GM21723 (cell line): ENCODE measurements around the gene RPL10A.
"Not testable (repeated sequence)": the region's sequence is repeated elsewhere in the genome, so short reads cannot be mapped to it uniquely, and the experiment has no call there.

Experiments used
- ATAC-seq: cut with Tn5 transposase; IDR thresholded peaks from one replicate; pipeline ENCODE4 v1.9.1; 2021; ENCODE audit warnings: mild to moderate bottlenecking, moderate library complexity; ENCODE audit not compliant: unreplicated experiment

Gene RPL10A

DNA sequence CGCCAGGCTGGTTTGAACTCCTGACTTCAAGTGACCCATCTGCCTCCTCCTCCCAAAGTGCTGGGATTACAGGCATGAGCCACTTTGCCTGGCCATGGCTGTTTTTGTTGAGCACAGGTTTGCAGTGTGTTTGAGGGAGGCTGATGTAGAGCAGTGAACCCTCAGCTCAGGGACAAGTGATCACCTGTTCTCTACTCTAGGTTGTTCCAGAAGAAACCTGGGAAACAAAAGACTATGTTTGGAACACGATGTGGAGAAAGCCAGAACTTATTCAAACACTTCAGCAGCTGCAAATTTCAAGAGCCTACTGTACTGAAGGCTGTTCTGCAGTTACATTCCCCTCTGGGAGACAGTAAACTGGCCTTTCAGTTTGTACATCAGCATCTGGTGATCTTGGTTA lies 39.8 kb downstream of the RPL10A start:
- no peak for ATAC-seq

- ATAC-seq = no peak
Observed at GRCh38 chr6:35508542-35508941, 40.3 kb downstream of the RPL10A start.

- ATAC-seq = no peak
Observed at GRCh38 chr6:35510916-35511561, 42.8 kb downstream of the RPL10A start.

GRCh38 chr6:35511562-35511941 lies 43.4 kb downstream of the RPL10A start:
- ATAC-seq = no peak

- no peak for ATAC-seq
Observed at GRCh38 chr6:35512006-35512405, 43.8 kb downstream of the RPL10A start.

DNA sequence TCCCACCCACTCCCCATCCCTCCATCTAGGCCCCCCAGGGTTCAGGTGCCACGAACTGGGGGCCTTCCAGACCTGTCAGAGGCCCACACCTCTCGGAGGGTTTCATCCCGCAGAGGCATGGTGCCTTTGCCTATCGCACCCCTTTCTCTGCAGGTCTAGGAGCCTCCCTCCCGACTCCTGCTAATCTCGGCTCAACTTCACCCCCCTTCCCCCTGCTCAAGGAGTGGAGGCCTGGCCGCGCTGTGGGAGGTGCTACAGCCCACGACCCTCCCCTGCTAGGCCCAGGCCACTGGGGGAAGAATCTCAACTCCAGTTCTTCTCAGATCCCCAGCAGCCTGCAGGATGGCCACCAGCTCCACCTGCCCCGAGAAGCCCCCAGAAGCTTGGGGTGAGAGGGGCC lies 44.5 kb downstream of the RPL10A start, which contains the start of gene TULP1:
TULP1 (minus strand) TSS at position 157 of the 400 bp plus-strand sequence; CDS start at position 119, 38 bp downstream.
- ATAC-seq = no peak

- ATAC-seq = no peak
Observed at GRCh38 chr6:35514587-35514986, 46.4 kb downstream of the RPL10A start.

DNA sequence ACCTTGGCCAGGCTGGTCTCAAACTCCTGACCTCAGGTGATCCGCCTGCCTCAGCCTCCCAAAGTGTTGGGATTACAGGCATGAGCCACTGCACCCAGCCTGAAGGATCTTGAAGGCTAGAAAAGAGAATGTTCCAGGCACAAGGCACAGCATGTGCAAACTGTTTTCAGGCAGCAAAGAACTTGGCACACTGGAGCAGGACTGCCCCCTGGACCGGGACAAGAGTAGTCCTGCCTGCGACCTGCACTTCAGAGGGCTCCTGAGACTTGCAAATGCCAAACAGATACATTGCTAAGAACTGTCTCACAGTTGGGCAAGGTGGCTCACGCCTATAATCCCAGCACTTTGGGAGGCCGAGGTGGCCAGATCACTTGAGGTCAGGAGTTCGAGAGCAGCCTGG lies 47.7 kb downstream of the RPL10A start:
- ATAC-seq = not testable (repeated sequence)

- ATAC-seq = no peak
Observed at GRCh38 chr6:35516712-35517111, 48.5 kb downstream of the RPL10A start.

GRCh38 chr6:35517978-35518377 lies 49.8 kb downstream of the RPL10A start:
- ATAC-seq = not testable (repeated sequence)

- no peak for ATAC-seq
Observed at GRCh38 chr6:35518566-35519312, 50.5 kb downstream of the RPL10A start.

DNA sequence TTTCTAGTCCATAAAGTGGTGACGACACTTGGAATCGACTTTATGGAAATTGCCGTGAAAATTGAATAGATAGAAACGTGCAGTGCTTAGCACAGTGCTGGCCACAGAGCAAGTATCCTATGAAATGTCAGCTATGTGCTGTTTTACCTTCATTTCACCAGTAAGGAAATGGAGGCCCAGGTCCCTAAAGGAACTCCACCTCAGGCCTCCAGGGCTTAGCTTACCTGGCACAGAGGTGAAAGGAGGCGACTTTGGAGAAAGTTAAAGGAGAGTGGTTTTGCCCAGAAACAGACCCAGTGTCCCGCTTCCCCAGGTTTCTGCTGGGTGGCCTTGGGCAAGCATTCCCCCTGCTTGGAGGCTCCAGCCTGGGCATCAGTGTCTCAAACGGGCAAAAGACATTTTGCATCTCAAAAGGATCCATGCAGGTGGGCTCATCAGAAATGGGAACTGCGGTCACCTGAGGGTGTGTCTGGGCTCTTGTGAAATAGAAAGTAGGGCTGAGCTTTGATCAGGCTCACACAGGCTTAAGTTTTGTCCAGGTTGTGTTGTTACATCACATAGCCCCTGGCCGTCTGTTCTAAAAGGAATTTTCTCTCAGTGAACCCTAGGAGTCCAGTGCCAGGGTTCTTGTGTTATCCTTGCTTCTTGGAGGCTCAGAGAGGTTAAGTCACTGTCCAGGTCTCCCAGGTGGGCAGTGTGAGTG lies 51.3 kb downstream of the RPL10A start:
- ATAC-seq = no peak
